Subcutaneous abdominal adipose tissue (tissue), 5 donors: ENCODE measurements around the gene SPATS2.

Experiments used
- H3K27ac ChIP-seq: one replicate; pipeline ENCODE4 v1.7.0; 2013; ENCODE audit warnings: low read depth, mild to moderate bottlenecking, inconsistent platforms, low read length, moderate library complexity
- H3K27me3 ChIP-seq, 5 donors: one replicate each; pipeline ENCODE4 v1.7.0; 2013; ENCODE audit warnings: low read length in 5 of 5, inconsistent platforms in 1 of 5; ENCODE audit not compliant: control insufficient read depth in 5 of 5, insufficient read depth in 4 of 5
- H3K36me3 ChIP-seq, 5 donors: one replicate each; pipeline ENCODE4 v1.7.0; 2013; ENCODE audit warnings: low read length in 5 of 5; ENCODE audit not compliant: control insufficient read depth in 5 of 5, insufficient read depth in 5 of 5
- H3K4me1 ChIP-seq, 5 donors: one replicate each; pipeline ENCODE4 v1.7.0; 2013; ENCODE audit warnings: low read length in 5 of 5, mild to moderate bottlenecking in 3 of 5, moderate library complexity in 1 of 5; ENCODE audit not compliant: control insufficient read depth in 5 of 5, insufficient read depth in 5 of 5
- H3K4me3 ChIP-seq, 5 donors: one replicate each; pipeline ENCODE4 v1.7.0; 2013; ENCODE audit warnings: low read length in 5 of 5, low read depth in 1 of 5
- H3K9ac ChIP-seq, 5 donors: one replicate each; pipeline ENCODE4 v1.7.0; 2013; ENCODE audit warnings: low read length in 5 of 5, mild to moderate bottlenecking in 4 of 5, moderate library complexity in 3 of 5
- H3K9me3 ChIP-seq, 5 donors: one replicate each; pipeline ENCODE4 v1.7.0; 2013; ENCODE audit warnings: low read length in 5 of 5; ENCODE audit not compliant: control insufficient read depth in 5 of 5
- donor health status: healthy.
- donor health status: healthy.
- donor health status: healthy.
- donor health status: healthy.
- donor health status: healthy.

Gene SPATS2

DNA sequence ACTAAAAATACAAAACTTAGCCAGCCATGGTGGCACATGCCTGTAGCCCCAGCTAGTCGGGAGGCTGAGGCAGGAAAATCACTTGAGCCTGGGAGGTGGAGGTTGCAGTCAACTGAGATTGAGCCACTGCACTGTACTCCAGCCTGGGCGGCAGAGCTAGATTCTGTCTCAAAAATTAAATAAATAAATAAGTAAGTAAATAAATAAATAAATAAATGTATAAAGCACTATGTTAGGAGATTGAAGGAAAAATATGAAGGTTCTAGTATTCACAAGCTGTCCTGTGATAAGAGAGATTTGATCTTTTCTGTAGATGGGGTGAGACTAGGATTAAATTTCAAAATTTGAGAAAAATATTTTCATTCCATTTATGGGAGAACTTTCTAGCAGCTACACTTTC lies 14.9 kb upstream of the SPATS2 start:
- Histone ChIP-seq H3K4me1 (peaks cover 0 to 9% (median 8%) of the 10 kb centered on the region in 5 donors), H3K27me3 (peaks cover 15 to 35% (median 27%) of the 10 kb centered on the region in 5 donors)

DNA sequence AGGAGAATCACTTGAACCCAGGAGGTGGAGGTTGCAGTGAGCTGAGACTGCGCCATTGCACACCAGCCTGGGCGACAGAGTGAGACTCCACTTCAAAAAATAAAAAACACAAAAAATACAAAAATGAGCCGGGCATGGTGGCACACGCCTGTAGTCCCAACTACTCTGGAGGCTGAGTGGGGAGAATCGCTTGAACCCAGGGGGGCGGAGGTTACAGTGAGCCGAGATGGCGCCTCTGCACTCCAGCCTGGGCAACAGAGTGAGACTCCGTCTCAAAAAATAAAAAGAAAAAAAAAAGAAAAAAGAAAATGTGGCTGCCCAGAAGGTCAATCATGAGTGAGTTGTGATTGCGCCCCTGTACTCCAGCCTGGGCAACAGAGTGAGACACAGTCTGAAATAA lies 11.3 kb upstream of the SPATS2 start:
- H3K9ac ChIP-seq, result no peak overlapping the region
- H3K27me3 ChIP-seq, result peaks cover 0 to 12% (median 5%) of the 10 kb centered on the region in 5 donors
- no peaks in the 10 kb centered on the region for H3K9me3 ChIP-seq
- H3K4me1 ChIP-seq, result peaks cover 0 to 9% (median 4%) of the 10 kb centered on the region in 5 donors
- H3K4me3 ChIP-seq, result no peak overlapping the region
- H3K36me3 ChIP-seq, result no peaks in the 10 kb centered on the region
- no peak overlapping the region for H3K27ac ChIP-seq

More for the DNA sequence above, 14.9 kb upstream of the SPATS2 start:
- Histone ChIP-seq H3K9ac (no peak overlapping the region), H3K4me3 (no peak overlapping the region), H3K27ac (no peak overlapping the region), H3K9me3 (no peaks in the 10 kb centered on the region), H3K36me3 (no peaks in the 10 kb centered on the region)

DNA sequence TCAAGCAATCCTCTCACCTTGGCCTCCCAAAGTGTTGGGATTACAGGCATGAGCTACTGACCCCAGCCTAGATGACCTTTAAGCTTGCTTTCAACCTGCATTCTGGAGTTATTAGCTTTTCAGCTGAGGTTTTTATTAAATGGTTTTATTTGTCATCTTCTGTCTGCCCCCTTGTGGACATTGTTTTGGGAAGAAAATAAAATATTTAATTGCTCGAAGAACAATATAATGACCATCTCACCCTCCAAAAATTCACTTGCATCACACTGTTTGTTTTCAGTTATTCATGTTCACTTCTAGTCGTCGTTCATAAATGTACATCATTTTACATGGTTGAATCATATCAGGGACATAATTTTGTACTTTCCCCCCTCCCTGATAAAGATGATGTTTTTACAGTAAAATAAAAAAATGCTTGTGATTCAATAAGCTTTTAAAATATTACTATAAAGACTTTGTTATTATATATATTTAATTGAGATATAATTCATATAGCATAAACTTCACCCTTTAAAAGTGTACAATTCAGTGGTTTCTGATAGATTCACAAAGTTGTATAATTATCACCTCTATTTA lies 10.1 kb upstream of the SPATS2 start:
- no peaks in the 10 kb centered on the region for H3K36me3 ChIP-seq
- peaks cover 0 to 7% (median 0%) of the 10 kb centered on the region in 5 donors for H3K27me3 ChIP-seq
- no peak overlapping the region for H3K27ac ChIP-seq
- H3K4me1 ChIP-seq, result peaks cover 0 to 9% (median 4%) of the 10 kb centered on the region in 5 donors
- H3K4me3 ChIP-seq, result no peak overlapping the region
- no peak overlapping the region for H3K9ac ChIP-seq
- H3K9me3 ChIP-seq, result no peaks in the 10 kb centered on the region

DNA sequence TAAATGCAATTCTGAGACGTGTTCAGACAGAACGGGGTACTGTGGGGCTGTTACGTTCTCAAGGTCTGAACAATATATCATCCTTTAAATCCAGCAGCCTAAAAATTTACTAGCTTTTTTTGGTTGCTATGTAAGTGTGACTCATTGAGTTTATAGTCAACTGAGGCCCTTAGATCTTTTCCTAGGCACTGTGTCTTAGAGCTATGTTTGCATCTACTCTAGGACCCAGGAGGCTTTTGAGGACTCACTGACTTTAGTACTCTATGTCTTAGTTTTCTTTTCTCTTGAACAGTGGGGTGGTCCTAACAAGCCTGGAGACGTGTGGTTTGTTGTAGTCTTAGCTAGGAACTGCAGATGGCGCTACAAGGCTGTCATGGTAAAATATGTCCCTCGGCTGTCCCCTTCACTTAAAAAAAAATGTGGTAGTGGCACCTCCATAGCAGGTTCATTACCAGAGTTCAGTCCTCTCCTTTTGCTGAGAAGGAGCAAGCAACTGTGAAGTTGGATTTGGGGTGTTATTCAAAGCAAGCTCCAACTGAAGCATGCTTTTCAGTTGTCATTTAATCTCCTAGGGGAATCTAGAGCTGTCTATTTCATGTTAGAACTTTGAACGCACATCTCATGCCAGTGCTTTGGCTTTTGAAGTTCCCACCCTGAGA lies 8.7 kb upstream of the SPATS2 start:
- Histone ChIP-seq H3K9me3 (no peaks in the 10 kb centered on the region), H3K27ac (no peak overlapping the region), H3K4me1 (peaks cover 0 to 9% (median 4%) of the 10 kb centered on the region in 5 donors), H3K4me3 (no peak overlapping the region), H3K9ac (no peak overlapping the region), H3K27me3 (peaks cover 0 to 3% (median 0%) of the 10 kb centered on the region in 5 donors), H3K36me3 (no peaks in the 10 kb centered on the region)

DNA sequence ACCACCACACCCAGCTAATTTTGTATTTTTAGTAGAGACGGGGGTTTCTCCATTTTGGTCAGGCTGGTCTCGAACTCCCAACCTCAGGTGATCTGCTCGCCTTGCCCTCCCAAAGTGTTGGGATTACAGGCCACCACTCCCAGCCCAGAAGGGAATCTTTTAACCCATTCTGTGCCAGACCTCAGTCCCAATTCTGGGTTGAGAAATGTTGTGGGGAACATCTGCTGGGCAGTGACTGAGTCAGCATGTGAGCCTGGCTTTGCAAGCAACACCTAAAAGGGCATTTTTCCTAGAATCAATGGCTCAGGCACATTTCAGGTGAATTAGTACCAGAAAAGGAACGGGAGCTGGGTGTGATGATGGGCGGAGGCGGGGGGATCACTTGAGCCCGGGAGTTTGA lies 7.6 kb upstream of the SPATS2 start:
- Histone ChIP-seq H3K9me3 (no peaks in the 10 kb centered on the region), H3K36me3 (no peaks in the 10 kb centered on the region), H3K27ac (no peak overlapping the region), H3K4me1 (peaks cover 0 to 9% (median 4%) of the 10 kb centered on the region in 5 donors), H3K9ac (no peak overlapping the region), H3K4me3 (no peak overlapping the region), H3K27me3 (no peaks in the 10 kb centered on the region)

DNA sequence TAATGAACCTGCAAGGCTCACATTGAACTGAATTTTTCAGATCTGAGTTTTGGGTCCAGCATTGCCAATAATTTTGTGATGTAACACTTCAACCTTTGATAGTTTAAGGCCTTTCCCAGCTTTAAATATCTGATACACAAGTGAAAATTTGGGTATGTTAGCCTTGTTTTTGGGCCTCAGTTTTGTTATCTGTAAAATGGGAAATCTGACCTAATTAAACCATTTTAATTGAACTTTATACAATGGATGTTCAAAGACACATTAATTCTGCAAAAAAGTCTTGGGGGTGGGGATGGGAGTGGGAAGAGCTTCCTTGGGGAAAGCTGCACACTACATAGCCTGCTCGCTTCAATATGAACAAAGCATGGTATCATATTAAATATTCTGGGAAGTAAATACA lies 5.2 kb upstream of the SPATS2 start:
- no peak overlapping the region for H3K9ac ChIP-seq

DNA sequence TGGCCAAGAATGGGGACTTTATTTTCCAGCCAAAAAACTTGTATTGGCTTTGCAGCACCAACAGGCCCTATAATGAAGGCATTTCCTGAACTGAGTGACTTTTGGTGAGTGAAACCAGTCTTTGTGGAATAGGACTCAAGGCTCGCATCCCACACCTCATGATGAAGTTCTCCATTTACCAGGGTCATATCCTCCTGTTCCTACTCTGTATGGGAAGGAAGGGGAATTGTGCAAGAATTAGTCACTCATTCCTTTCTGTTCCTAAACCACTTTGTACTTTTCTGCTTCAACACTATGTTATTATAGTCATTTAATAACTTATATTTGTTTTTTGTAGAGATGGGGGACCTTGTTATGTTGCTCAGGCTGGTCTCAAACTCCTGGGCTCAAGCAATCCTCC lies 2.3 kb upstream of the SPATS2 start:
- no peak overlapping the region for H3K27ac ChIP-seq
- H3K36me3 ChIP-seq, result no peaks in the 10 kb centered on the region
- H3K4me3 ChIP-seq, result no peak overlapping the region
- peaks cover 4 to 32% (median 28%) of the 10 kb centered on the region in 5 donors for H3K4me1 ChIP-seq
- H3K27me3 ChIP-seq, result no peaks in the 10 kb centered on the region
- no peak overlapping the region for H3K9ac ChIP-seq
- no peaks in the 10 kb centered on the region for H3K9me3 ChIP-seq

More for the DNA sequence above, 5.2 kb upstream of the SPATS2 start:
- peaks cover 0 to 20% (median 13%) of the 10 kb centered on the region in 5 donors for H3K4me1 ChIP-seq
- H3K27ac ChIP-seq, result no peak overlapping the region
- H3K4me3 ChIP-seq, result no peak overlapping the region
- H3K27me3 ChIP-seq, result no peaks in the 10 kb centered on the region
- H3K36me3 ChIP-seq, result no peaks in the 10 kb centered on the region
- H3K9me3 ChIP-seq, result no peaks in the 10 kb centered on the region

DNA sequence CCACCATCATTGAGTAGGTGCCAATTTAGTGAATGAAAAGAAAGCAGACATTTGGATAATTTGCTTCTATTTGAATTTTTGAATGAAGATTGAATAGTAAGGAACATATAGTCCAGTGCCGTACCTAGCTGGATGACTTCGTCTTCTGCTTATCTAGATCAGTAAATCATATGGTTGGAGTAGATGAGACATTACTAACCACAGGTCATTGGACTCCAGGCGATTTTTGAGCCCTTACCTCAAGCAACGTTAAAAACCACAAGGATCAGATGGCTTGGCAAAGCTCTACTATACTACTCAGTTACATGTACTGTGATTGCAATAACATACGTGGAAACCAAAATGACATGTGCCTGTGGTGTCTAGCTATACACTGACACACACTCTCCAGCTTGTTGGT lies 1.7 kb upstream of the SPATS2 start:
- H3K4me1 ChIP-seq, result peaks cover 4 to 32% (median 29%) of the 10 kb centered on the region in 5 donors
- H3K9ac ChIP-seq, result no peak overlapping the region
- no peaks in the 10 kb centered on the region for H3K9me3 ChIP-seq
- no peaks in the 10 kb centered on the region for H3K36me3 ChIP-seq
- H3K27me3 ChIP-seq, result no peaks in the 10 kb centered on the region
- no peak overlapping the region for H3K4me3 ChIP-seq
- no peak overlapping the region for H3K27ac ChIP-seq

DNA sequence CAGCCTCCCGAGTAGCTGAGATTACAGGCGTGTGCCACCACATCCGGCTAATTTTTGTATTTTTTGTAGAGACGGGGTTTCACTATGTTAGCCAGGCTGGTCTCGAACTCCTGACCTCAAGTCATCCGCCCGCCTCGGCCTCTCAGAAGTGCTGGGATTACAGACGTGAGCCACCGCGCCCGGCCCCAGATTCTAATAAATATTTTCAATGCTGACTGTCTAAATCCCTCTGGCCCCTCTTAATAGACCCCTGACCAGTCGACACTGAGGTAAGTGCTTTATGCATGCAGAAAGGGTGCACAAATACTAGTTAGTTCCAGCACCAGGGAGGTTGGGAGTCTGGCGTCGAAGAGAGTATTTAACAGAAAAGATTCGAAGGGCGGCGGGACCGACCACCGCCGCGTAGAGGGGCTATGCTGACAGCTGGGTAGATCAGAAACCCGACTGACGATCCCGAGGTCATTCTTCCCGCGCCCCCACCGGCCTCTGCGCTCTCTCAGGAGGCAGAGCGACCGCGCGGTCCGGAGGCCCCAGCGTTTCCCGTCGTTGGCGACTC lies 1.1 kb upstream of the SPATS2 start:
- Histone ChIP-seq H3K9me3 (no peaks in the 10 kb centered on the region), H3K27me3 (no peaks in the 10 kb centered on the region), H3K27ac (peak overlapping the region; percentile 90), H3K4me1 (peaks cover 4 to 32% (median 29%) of the 10 kb centered on the region in 5 donors), H3K4me3 (peak overlapping the region; percentile 70 to 90 (median 83)), H3K36me3 (no peaks in the 10 kb centered on the region), H3K9ac (peak overlapping the region; percentile 48 to 90 (median 77))

DNA sequence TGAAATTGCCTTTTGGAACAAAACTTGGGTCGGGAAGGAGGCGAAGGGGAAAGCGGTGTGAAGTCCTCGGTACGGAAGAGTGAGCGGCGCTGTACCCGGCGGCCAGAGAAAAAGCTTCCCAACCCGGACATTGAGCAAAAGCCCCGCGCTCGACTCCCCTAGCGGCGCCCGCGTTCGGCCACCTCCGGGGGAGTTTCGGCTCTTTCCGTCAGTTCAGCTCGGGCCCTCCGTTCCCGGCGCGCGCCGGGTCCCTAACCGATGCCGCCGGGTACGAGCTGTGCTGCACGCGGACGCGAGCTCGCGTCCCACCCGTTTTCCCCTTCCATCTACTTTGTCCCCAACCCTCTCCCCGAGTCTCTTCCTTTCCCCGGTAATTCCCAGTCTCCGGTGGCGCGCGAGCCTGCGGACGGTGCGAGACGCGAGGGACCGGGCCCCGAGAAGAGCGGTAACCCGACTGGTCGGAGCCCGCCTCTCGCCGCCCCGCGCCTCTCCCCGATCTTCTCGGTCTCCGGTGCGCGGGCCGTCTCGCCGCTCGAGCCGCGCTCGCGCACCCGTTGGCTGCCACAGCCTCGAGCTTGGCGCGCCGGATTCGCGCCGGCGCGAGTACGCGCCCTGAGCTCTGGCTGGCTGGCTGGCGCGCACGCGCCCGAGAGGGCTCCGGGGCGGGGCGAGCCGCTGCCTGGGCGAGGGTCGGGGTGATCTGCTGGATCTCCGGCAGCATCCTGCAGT lies 446 bp upstream of the SPATS2 start:
- Histone ChIP-seq H3K36me3 (no peaks in the 10 kb centered on the region), H3K4me3 (peak overlapping the region; percentile 70 to 90 (median 83)), H3K27ac (peak overlapping the region; percentile 90), H3K9me3 (no peaks in the 10 kb centered on the region), H3K27me3 (no peaks in the 10 kb centered on the region), H3K9ac (peak overlapping the region; percentile 48 to 90 (median 77)), H3K4me1 (peaks cover 4 to 32% (median 29%) of the 10 kb centered on the region in 5 donors)
